GM12864 (cell line): ENCODE data around the gene DCC.

ENCODE experiments used
- DNase-seq: peaks from one replicate; pipeline ENCODE4 v3.0.0-alpha.2; 2011; ENCODE audit warnings: low read depth
- H3K4me3 ChIP-seq: 2 replicates; pipeline ENCODE4 v1.5.1; 2011; ENCODE audit warnings: mild to moderate bottlenecking, low read depth, low read length, control low read depth
- CTCF ChIP-seq: IDR thresholded peaks from 2 replicates; pipeline ENCODE4 v1.5.1; 2011; ENCODE audit warnings: low read depth, mild to moderate bottlenecking, moderate library complexity, low read length, control low read depth, inconsistent platforms; ENCODE audit errors: missing control alignments

DCC gene

GRCh38 chr18:53261241-53261640 is 921.2 kb downstream of the DCC start:
- TF ChIP-seq CTCF, result no peak
- DNase-seq, result no peak
- no peak overlapping the region for H3K4me3 ChIP-seq

GRCh38 chr18:53266850-53267249 is 926.9 kb downstream of the DCC start:
- no peak for TF ChIP-seq CTCF
- no peak for DNase-seq
- H3K4me3 ChIP-seq, result no peak overlapping the region

GRCh38 chr18:53268455-53268854 is 928.5 kb downstream of the DCC start:
- no peak for DNase-seq
- H3K4me3 ChIP-seq, result no peak overlapping the region
- no peak for TF ChIP-seq CTCF

GRCh38 chr18:53281406-53281805 is 941.4 kb downstream of the DCC start:
- TF ChIP-seq CTCF, result no peak
- no peak overlapping the region for H3K4me3 ChIP-seq
- no peak for DNase-seq

- TF ChIP-seq CTCF, result no peak
- DNase-seq, result no peak
- no peak overlapping the region for H3K4me3 ChIP-seq
These were observed 943.7 kb downstream of the DCC start for GRCh38 chr18:53283708-53284107.

GRCh38 chr18:53305461-53305860 is 965.5 kb downstream of the DCC start:
- no peak for DNase-seq
- no peak overlapping the region for H3K4me3 ChIP-seq
- no peak for TF ChIP-seq CTCF

- no peak for DNase-seq
- no peak overlapping the region for H3K4me3 ChIP-seq
- TF ChIP-seq CTCF, result no peak
These were observed 979.6 kb downstream of the DCC start for GRCh38 chr18:53319628-53320027.
